A549 (cell line): ENCODE measurements around the gene ERV3-1. TPM values are rescaled to one million over a fixed set of nuclear protein-coding genes. Genes with fewer than 3 reads are reported as not detected.
"Not testable (repeated sequence)": the region's sequence is repeated elsewhere in the genome, so short reads cannot be mapped to it uniquely, and the experiment has no call there.

ENCODE experiments used
- ATAC-seq, 2 experiments: fragments of 200-7000 bp in 1 of 2; fragments of >200 bp in 1 of 2; cut with Nextera tagmentation in 1 of 2; cut with Tn5 transposase in 1 of 2; 3 replicates each; pipeline versions ENCODE4 v1.8.0 to v1.9.1; 2018 to 2020; ENCODE audit warnings: mild to moderate bottlenecking in 1 of 2, moderate library complexity in 1 of 2
- CTCF ChIA-PET: fragments of 300-600 bp; sonication (Branson Sonifier 250); formaldehyde crosslinking; extraction: SDS; loops from one replicate; lab custom pipeline; 2021; ENCODE audit warnings: antibody characterized with exemption, inconsistent platforms; lab: Yijun Ruan, JAX
- POLR2A ChIA-PET: fragments of 350-600 bp; formaldehyde crosslinking; extraction: SDS; loops from one replicate; lab custom pipeline; 2021; ENCODE audit warnings: antibody characterized with exemption, inconsistent platforms; lab: Yijun Ruan, JAX
- DNase-seq, 2 experiments: peaks; one replicate each; pipeline versions ENCODE4 v3.0.0 to v3.0.0-alpha.2; 2011 to 2016; ENCODE audit warnings: low read depth in 1 of 2, low spot score in 1 of 2
- FAIRE-seq: peaks from 2 replicates; lab custom pipeline; 2011; peaks lifted over from hg19 to GRCh38; lab: Jason Lieb, UNC
- H3K27ac ChIP-seq, 2 experiments: fragments of >200 bp; sonication (Bioruptor Twin); formaldehyde crosslinking; 3 replicates each; pipeline ENCODE4 v1.5.1; 2016 to 2017
- H3K4me1 ChIP-seq: fragments of >200 bp; sonication (Bioruptor Twin); formaldehyde crosslinking; 3 replicates; pipeline ENCODE4 v1.6.1; 2016
- H3K4me2 ChIP-seq: fragments of >200 bp; sonication (Bioruptor Twin); formaldehyde crosslinking; 3 replicates; pipeline ENCODE4 v1.6.1; 2016
- H3K4me3 ChIP-seq: fragments of >200 bp; sonication (Bioruptor Twin); formaldehyde crosslinking; 3 replicates; pipeline ENCODE4 v1.5.1; 2016
- H3K9me3 ChIP-seq: fragments of >200 bp; sonication (Bioruptor Twin); formaldehyde crosslinking; 3 replicates; pipeline ENCODE4 v1.6.1; 2016
- HOXB5 ChIP-seq: fragments of 250-450 bp; sonication (Bioruptor Pico); IDR thresholded peaks from 2 replicates; pipeline ENCODE4 v1.5.0; 2020; ENCODE audit warnings: mild to moderate bottlenecking, moderate library complexity
- JUN ChIP-seq, 2 experiments: fragments of >200 bp; sonication (Bioruptor Twin); formaldehyde crosslinking; IDR thresholded peaks; 2 replicates in 1 of 2; 3 replicates in 1 of 2; pipeline ENCODE4 v1.6.1; 2016 to 2017
- PHF8 ChIP-seq: fragments of 200-600 bp; sonication (generic); IDR thresholded peaks from 2 replicates; pipeline ENCODE4 v1.6.1; 2016; ENCODE audit warnings: low read depth, mild to moderate bottlenecking, antibody characterized with exemption, moderate library complexity, borderline replicate concordance
- POLR2A ChIP-seq: IDR thresholded peaks from 2 replicates; pipeline ENCODE4 v1.6.1; 2012; ENCODE audit warnings: mild to moderate bottlenecking, low read length
- whole genome bisulfite sequencing: methylation state at CpG from one replicate; pipeline ENCODE4 v1.1.6; 2017; ENCODE audit errors: missing lambda C conversion rate; 5-methylcytosine and 5-hydroxymethylcytosine counted together
- polyA plus RNA-seq, 4 experiments: library from polyadenylated mRNA; depleted of rRNA in 3 of 4; stranded (reverse); fragments of >200 nt; fragmentation: RNase III in 1 of 4; extraction: RNeasy Plus Mini Kit Qiagen cat#74134 plus additional on column Dnase treatment in 1 of 4; gene quantifications; 2 replicates in 3 of 4; 3 replicates in 1 of 4; pipeline ENCODE4 v1.2.3, GENCODE V29; 2011 to 2017

ERV3-1 gene
- polyA plus RNA-seq, 2 of the 4 experiments (the other 2 are of a cell fraction): 5.0 to 5.8 TPM

DNA sequence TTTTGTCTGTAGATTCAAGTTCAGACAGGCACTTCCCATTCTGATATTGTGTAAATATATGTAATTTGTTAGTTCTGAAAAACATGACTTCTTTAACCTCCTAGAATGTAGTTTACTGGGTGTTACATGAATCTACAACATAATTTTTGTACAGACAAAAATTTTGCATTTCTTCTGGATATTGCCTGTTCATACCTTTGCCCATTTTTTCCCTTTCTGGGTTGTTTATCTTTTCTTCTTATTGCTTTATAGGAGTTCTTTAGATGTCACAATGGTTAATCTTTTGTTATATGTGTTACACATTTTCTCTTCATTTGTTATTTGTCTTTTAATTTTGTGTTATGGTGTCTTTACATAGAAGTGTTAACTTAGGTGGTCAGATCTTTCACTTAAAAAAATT lies 44.7 kb upstream of the ERV3-1 start:
- H3K9me3 ChIP-seq, FAIRE-seq, H3K27ac ChIP-seq, ATAC-seq, H3K4me1 ChIP-seq, POLR2A ChIA-PET, H3K4me2 ChIP-seq, H3K4me3 ChIP-seq, DNase-seq, CTCF ChIA-PET: not testable (repeated sequence)

DNA sequence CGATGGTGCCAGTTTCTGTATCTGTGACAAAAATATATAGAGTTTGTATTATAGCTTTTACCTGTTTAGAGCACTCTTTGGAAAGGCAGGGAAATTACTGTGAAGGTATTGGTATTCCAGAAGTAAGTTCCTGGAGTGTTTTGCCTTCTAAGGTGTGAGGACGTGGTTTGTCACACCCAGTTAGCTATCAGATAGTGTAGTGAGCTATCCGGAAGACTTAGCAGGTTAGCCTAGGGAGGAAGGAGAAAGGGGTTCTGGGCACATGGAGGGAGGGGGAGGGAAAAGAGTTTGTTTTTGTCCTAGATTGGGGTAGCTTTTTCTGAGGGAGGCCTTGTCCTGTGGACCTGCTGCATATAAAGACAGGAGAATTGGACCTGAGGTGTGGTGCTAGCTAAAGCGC lies 39.8 kb upstream of the ERV3-1 start:
- FAIRE-seq, H3K9me3 ChIP-seq, ATAC-seq, H3K4me1 ChIP-seq, H3K27ac ChIP-seq, H3K4me3 ChIP-seq, DNase-seq, POLR2A ChIA-PET, H3K4me2 ChIP-seq, CTCF ChIA-PET: not testable (repeated sequence)
- 89% methylated on average over 4 of the region's 4 CpGs for WGBS

DNA sequence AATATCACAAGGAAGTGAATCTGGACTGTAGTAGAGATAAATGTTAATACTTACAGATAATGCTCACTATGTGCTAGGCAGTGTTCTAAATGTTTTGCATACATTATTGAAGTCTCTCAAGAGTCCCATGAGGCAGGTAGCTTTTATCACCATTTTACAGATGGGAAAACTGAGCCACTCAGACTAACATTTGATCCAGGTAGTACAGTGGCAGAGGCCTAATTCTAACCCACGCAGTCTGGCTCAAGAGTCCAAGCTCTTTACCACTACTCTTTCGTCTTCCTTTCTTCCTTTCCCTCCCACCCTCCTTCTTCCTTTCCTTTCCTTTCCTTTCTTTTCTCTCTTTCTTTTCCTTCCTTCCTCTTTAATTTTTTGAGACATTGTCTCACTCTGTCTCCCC lies 39.1 kb upstream of the ERV3-1 start:
- CTCF ChIA-PET, H3K27ac ChIP-seq, H3K9me3 ChIP-seq, H3K4me3 ChIP-seq, FAIRE-seq, H3K4me1 ChIP-seq, ATAC-seq, DNase-seq, POLR2A ChIA-PET, H3K4me2 ChIP-seq: not testable (repeated sequence)
- 98% methylated on average over 2 of the region's 2 CpGs for WGBS

DNA sequence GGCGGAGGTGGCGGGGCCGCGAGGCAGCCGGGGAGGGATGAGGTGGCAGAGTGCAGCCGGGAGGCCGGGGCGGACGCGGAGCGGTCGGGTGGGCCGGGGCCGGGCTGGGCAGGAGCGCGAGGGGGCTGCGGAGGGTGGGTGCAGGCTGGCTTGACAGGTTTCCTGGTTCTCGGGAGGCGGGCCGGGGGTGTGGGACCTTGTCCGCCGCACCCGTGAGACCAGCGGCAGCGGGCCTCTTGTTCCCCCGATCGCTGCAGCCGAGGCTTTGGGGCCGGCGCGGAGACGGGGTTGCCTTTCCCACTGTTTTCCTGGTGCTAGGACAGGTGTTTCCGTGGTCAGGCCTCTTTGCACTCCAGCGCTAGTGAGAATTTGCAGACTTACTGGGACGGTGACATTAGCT lies 32.3 kb upstream of the ERV3-1 start:
- H3K4me3 ChIP-seq: peak overlapping the region; percentile 54
- 0% methylated on average over 9 of the region's 35 CpGs for WGBS
- H3K4me1 ChIP-seq: peaks cover 10% of the 10 kb centered on the region
- H3K9me3 ChIP-seq, CTCF ChIA-PET, FAIRE-seq: not testable (repeated sequence)
- ATAC-seq: peak; percentile 47 to 57
- peak overlapping the region; percentile 83 to 98 for H3K27ac ChIP-seq
- POLR2A ChIA-PET: interaction anchor here (2.3 kb wide), 1 partner anchor 32 kb away, joined by 29 read pairs; the partner anchor contains the start of gene ERV3-1
- H3K4me2 ChIP-seq: peak overlapping the region; percentile 91
- DNase-seq: peak; percentile 3 to 41

DNA sequence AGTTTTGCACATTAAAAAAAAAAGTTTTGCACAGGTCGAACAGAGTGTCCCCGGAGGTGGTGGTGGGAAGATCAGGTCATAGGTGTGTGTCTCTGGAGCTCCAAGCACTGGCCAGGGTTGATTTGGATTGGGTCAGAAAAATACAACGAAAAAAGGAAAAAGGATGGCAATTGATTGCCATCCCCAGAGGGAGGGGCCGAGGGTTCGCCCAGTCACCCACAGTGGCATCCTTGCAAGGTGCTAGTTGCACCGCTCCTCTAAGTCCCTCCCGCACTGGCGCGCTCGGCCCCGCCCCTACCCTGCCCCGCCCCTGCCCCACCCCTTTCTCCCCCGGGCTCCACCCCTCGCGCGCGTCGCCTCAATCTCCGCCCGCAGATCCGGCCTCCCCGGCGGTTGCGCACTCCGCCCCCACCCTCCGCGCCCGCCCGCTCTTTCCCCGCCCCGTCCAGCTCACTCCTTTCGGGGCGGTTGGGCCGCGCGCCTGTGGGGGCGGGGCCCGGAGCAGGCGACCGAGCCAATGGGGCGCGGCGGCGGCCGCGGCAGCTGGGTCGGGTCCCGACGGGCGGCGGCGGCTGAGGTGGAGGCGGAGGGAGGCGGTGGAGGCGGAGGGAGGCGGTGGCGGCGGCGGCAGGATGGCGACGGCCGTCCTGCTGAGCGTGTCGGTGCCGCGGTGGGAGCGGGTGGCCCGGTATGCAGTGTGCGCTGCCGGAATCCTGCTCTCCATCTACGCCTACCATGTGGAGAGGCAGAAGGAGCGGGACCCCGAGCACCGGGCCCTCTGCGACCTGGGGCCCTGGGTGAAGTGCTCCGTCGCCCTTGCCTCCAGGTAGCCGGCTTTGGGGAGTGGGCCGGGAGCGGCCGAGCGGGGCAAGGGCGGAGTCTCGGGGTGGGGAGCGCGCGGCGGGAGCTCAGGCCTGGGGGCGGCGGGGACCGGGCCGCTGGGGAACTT lies 31.5 kb upstream of the ERV3-1 start:
- FAIRE-seq: no peak
- Histone ChIP-seq H3K4me1 (peaks cover 10% of the 10 kb centered on the region), H3K9me3 (no peaks in the 10 kb centered on the region), H3K4me3 (peak overlapping the region; percentile 54), H3K4me2 (peak overlapping the region; percentile 91), H3K27ac (peak overlapping the region; percentile 83 to 98)
- peak; percentile 45 to 93 for DNase-seq
- WGBS: 6% methylated on average over 12 of the region's 92 CpGs
- ChIA-PET CTCF (no interaction called here), POLR2A (interaction anchor here (0.6 to 2.3 kb wide), 4 partner anchors 32 to 456 kb away, joined by 3 to 29 read pairs (median 4); partner anchors contain the start of genes ERV3-1 and ZNF92)
- TF ChIP-seq PHF8: peak; percentile 85; the same call in 1 of the 2 replicates
- peak in 1 of 2 experiments; percentile 41; a peak in 2 of 5 replicates for TF ChIP-seq JUN (IDR thresholded peaks at IDR 0.05)
- TF ChIP-seq HOXB5 (CRISPR knock-in tag): no peak
- TF ChIP-seq POLR2A: peak; percentile 93
- peak; percentile 92 to 94 for ATAC-seq

DNA sequence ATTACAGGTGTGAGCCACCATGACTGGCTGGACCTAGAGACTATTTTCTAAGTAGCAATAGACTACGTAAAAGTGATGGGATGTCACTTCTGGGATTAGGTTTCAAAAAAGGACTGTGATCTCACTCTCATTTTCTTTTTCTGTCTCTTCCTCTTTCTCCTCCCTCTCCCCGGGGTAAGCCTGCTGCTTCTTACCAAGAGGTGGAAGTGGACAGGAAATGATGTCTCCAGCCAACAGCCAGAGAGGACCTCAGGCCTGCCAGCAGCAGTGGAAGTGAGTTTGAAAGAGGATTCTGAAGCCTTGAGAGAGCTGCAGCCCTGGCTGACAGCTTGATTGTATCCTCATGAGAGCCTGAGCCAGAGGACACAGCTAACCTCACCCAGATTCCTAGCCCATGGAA lies 30.0 kb upstream of the ERV3-1 start:
- CTCF ChIA-PET, ATAC-seq, H3K4me2 ChIP-seq, FAIRE-seq, DNase-seq, H3K4me3 ChIP-seq, H3K9me3 ChIP-seq, H3K27ac ChIP-seq: not testable (repeated sequence)
- POLR2A ChIA-PET: interaction anchor here (2.3 kb wide), 1 partner anchor 30 kb away, joined by 29 read pairs; the partner anchor contains the start of gene ERV3-1
- peaks cover 10% of the 10 kb centered on the region for H3K4me1 ChIP-seq
- WGBS: 44% methylated on average over 2 of the region's 2 CpGs

DNA sequence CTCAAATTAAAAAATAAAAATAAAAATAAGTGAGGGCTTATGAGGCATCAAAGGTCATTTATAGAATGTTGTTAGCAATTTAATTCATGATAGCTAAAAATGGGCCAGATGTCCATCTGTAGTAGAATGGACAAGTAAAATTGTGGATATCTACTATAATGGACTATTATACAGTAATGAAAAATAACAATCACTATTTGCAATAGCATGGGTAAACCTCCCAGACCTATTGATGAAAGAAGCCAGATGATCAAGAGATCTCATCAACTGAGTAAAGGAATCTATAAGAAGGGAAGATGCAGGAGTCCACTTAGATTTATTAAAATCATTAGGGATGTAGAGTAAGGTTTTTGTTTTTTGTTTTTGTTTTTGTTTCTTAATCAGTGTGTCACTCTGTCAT lies 29.0 kb upstream of the ERV3-1 start:
- ATAC-seq, POLR2A ChIA-PET: not testable (repeated sequence)

DNA sequence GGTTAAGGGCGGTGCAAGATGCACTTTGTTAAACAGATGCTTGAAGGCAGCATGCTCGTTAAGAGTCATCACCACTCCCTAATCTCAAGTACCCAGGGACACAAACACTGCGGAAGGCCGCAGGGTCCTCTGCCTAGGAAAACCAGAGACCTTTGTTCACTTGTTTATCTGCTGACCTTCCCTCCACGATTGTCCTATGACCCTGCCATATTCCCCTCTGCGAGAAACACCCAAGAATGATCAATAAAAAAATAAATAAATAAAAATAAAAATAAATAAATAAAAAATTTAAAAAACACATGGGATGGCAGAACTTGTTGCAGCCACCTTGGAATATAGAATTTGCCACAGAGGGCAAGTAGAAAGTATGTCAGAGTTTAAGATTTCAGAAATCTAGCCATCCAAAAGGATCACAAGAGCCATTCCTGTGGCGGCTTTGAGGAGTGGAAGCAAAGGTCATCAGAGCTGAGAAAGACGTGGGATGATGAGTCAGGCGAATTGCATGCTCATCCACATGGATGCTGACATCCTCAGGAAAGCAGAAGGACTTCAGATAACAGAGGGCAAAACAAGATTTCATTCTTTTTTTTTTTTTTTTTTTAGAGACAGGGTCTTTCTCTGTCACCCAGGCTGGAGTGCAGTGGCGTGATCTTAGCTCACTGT lies 27.8 kb upstream of the ERV3-1 start:
- POLR2A ChIA-PET, DNase-seq, ATAC-seq, H3K4me3 ChIP-seq, FAIRE-seq, H3K4me1 ChIP-seq, H3K4me2 ChIP-seq, CTCF ChIA-PET, H3K27ac ChIP-seq, H3K9me3 ChIP-seq: not testable (repeated sequence)
- WGBS: 47% methylated on average over 10 of the region's 10 CpGs

More for the DNA sequence above, 29.0 kb upstream of the ERV3-1 start:
- H3K9me3 ChIP-seq, H3K4me3 ChIP-seq, H3K4me2 ChIP-seq, FAIRE-seq, DNase-seq, CTCF ChIA-PET, H3K27ac ChIP-seq: not testable (repeated sequence)
- peaks cover 10% of the 10 kb centered on the region for H3K4me1 ChIP-seq

DNA sequence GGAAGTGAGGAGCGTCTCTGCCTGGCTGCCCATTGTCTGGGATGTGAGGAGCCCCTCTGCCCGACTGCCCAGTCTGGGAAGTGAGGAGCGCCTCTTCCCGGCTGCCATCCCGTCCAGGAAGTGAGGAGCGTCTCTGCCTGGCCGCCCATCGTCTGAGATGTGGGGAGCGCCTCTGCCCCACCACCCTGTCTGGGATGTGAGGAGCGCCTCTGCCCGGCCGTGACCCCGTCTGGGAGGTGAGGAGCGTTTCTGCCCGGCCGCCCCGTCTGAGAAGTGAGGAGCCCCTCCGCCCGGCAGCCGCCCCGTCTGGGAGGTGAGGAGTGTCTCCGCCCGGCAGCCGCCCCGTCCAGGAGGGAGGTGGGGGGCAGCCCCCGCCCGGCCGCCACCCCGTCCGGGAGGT lies 26.9 kb upstream of the ERV3-1 start:
- CTCF ChIA-PET, H3K9me3 ChIP-seq, H3K4me1 ChIP-seq, ATAC-seq, FAIRE-seq, H3K4me3 ChIP-seq, H3K27ac ChIP-seq, DNase-seq, POLR2A ChIA-PET, H3K4me2 ChIP-seq: not testable (repeated sequence)
- WGBS: 74% methylated on average over 12 of the region's 30 CpGs

DNA sequence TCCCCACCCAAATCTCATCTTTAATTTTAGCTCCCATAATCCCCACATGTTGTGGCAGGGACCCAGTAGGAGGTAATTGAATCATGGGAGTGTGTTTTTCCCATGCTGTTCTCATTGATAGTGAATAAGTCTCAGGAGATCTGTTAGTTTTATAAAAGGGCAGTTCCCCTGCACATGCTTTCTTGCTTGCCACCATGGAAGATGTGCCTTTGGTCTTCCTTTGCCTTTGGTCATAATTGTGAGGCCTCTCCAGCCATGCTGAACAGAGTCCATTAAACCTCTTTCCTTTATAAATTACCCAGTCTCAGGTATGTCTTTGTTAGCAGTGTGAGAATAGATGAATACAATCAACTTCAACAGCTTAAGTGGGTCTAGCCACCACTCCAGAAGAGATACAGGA lies 18.5 kb upstream of the ERV3-1 start:
- POLR2A ChIA-PET, H3K9me3 ChIP-seq, H3K4me1 ChIP-seq, ATAC-seq, DNase-seq, H3K4me3 ChIP-seq, H3K27ac ChIP-seq, CTCF ChIA-PET, FAIRE-seq, H3K4me2 ChIP-seq: not testable (repeated sequence)
